Cardiac fibroblast (primary cell): ENCODE results near the gene MYO1E.
A peak's percentile ranks its signal among the peaks of the same experiment; 100 is the strongest.

Experiments
- DNase-seq, 2 donors: peaks; one replicate each; pipeline versions ENCODE4 v3.0.0 to v3.0.0-alpha.2; 2010; ENCODE audit warnings: low read depth in 2 of 2
- H3K4me3 ChIP-seq, 2 donors: replicated peaks in 1 of 2; 1 replicate in 1 of 2; 2 replicates in 1 of 2; pipeline ENCODE4 v1.5.1; 2011; ENCODE audit warnings: low read depth in 2 of 2, low read length in 2 of 2, mild to moderate bottlenecking in 2 of 2, moderate library complexity in 1 of 2
- TF ChIP-seq, protein P1 (sequence below): IDR thresholded peaks from one replicate; pipeline ENCODE4 v1.5.1; 2011; ENCODE audit warnings: low read depth, mild to moderate bottlenecking, low read length, inconsistent platforms

The MYO1E gene

DNA sequence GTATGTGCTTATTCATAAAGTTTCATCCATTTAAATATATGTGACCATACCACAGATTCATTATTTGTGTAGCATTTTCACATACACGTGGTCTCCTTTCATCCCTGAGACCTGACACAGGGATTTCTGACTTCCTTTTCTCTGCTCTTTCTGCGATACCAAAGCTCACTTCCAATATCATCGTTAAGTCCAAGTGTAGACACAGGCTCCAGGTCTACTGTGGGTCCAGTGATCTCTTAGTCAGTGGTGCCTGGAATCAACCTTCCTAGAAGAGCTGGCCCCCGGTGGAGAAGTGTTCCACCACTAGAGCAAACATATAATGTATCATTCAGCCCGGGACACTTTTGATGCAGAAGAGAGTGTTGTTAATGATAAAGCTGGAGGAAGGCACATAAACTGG, 93.6 kb downstream of the MYO1E start:
- TF ChIP-seq, protein P1, sequence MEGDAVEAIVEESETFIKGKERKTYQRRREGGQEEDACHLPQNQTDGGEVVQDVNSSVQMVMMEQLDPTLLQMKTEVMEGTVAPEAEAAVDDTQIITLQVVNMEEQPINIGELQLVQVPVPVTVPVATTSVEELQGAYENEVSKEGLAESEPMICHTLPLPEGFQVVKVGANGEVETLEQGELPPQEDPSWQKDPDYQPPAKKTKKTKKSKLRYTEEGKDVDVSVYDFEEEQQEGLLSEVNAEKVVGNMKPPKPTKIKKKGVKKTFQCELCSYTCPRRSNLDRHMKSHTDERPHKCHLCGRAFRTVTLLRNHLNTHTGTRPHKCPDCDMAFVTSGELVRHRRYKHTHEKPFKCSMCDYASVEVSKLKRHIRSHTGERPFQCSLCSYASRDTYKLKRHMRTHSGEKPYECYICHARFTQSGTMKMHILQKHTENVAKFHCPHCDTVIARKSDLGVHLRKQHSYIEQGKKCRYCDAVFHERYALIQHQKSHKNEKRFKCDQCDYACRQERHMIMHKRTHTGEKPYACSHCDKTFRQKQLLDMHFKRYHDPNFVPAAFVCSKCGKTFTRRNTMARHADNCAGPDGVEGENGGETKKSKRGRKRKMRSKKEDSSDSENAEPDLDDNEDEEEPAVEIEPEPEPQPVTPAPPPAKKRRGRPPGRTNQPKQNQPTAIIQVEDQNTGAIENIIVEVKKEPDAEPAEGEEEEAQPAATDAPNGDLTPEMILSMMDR: no peak
- no peak for DNase-seq

GRCh38 chr15:59278120-59278519, 94.6 kb downstream of the MYO1E start:
- peak; percentile 27 to 69 for DNase-seq
- TF ChIP-seq, protein P1: no peak
- H3K4me3 ChIP-seq: no peak overlapping the region

More for the DNA sequence above, 93.6 kb downstream of the MYO1E start:
- no peak overlapping the region for H3K4me3 ChIP-seq

DNA sequence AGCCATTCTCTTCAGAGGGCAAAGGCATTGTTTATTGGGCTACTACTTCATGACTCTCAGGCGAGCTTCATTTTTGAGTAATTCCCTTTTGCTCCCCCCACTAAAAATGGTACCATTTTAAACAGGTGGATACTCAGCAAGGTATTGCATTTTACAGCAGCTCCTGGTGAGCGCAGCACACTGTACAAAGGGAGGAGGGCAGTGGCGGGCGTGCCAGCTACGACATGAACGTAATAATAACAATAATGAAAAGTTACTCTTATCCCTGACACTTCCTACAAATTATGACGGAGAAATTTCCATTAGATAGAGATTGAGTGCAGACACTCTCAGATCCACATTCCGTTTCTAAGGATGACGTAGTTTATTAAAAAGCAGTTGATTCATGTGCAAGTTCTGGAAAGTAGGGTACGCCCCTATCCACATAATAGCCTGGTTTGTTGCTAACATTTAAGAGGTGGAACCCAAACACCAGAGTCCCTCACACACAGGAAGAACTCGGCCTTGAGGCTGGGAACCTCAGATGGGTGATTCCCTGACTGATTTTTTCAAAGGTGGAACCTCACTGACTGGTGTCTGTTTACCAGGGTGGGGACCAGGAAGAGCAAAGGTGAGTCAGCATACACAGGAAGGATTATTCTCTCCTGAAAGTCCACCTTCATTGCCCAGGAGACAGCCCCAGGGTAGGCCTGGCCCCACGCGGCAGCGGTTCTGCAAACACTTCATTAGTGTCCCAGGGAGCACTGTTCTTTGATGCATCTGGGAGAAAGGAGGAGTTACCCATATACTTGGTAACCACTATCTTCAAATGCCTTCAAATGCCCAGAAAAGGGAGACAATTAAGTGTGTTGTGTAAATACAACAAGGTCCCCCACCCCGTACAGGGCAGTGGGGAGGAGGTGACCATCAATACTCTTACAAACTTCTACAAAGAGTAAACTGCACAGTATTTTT, 96.2 kb downstream of the MYO1E start:
- DNase-seq: no peak
- TF ChIP-seq, protein P1: no peak

GRCh38 chr15:59274126-59274970, 98.3 kb downstream of the MYO1E start:
- DNase-seq: peak; percentile 51 to 68
- TF ChIP-seq, protein P1: no peak
- no peak overlapping the region for H3K4me3 ChIP-seq

More for the DNA sequence above, 96.2 kb downstream of the MYO1E start:
- H3K4me3 ChIP-seq: no peak overlapping the region

GRCh38 chr15:59273234-59273633, 99.4 kb downstream of the MYO1E start:
- TF ChIP-seq, protein P1: no peak
- no peak for DNase-seq
- no peak overlapping the region for H3K4me3 ChIP-seq

- no peak overlapping the region for H3K4me3 ChIP-seq
Measured at GRCh38 chr15:59271595-59272201, 101.0 kb downstream of the MYO1E start.

More at GRCh38 chr15:59271595-59272201, 101.0 kb downstream of the MYO1E start:
- no peak for DNase-seq
- TF ChIP-seq, protein P1: no peak
